ENCODE data around the gene FST.
A peak's percentile ranks its signal among the peaks of the same experiment; 100 is the strongest.

The FST gene

DNA sequence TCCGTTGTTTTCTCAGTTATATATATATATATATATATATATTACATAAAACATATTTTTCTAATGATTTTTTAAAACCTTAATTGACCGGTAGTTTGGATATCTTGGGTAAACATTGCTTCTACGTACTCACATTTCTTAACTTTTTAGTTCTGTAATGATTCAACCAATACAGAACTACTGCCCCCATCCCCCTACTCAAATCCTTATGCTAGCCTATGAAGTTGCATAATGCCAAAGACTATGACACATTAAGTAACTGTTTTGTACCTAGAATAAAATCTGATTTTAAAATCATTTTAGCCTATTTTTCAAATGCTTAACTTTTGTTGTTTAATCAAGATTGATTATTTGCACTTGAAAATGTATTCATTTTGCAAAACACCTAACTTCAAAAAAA lies 4.4 kb upstream of the FST start:
- no peaks in the 10 kb centered on the region for H3K9me2 ChIP-seq (replicated peaks; ENCODE audit: control insufficient read depth, low read length)

DNA sequence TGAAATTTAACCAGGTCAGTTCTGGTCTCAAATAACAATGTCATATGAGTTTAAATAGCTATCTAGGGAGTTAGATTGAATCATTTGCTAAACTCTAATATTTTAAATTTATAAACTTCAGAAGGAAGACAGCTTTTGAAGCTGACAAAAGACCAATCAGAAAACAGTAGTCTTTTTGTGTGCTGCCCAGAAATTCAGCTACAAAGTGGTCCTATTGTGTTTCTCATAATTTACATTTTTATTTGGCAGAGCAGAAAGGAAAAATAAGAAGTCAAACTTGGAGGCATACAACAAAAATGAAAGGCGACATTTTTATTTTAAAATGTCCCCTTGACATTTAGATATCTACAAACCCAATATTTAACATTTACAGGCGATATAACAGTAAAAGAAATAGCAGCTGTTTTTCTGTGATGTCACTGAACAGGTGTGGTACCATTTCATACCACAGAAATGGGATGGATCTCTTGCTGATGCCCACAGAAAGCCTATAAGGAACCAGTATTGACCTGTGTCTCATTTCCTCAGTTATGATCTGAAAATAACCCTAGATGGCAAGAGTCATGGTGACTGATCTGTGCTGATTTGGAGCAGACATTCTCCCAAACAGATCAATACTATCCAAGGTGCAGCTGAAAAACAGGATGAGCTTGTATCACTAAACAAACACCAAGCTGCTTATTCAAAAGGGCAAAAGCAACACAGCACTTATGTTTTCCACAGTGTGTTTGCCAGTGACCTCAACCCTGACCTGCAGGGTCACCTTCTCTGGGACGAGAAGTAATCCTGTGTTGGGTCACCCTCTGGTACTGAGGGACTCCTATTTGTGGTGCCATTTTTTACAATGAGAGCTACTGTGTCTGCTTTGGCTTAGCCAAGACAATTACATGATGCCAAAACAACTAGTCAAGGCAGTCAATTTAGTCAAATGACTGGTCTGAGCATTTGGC lies 3.6 kb upstream of the FST start:
- Histone ChIP-seq H3K9me3 (ENCODE audit: control insufficient read depth, insufficient read depth, low read length) (no peaks in the 10 kb centered on the region), H3K27me3 (ENCODE audit: control insufficient read depth, low read length) (peaks cover 36% of the 10 kb centered on the region), H3K9me2 (replicated peaks; ENCODE audit: control insufficient read depth, low read length) (no peaks in the 10 kb centered on the region), H3K79me2 (ENCODE audit: control insufficient read depth, low read length) (no peaks in the 10 kb centered on the region), H4K20me1 (ENCODE audit: control insufficient read depth, insufficient read depth, low read depth, low read length) (no peaks in the 10 kb centered on the region), H3K4me2 (ENCODE audit: low read length) (no peak overlapping the region), H3F3A (ENCODE audit: control insufficient read depth, insufficient read depth) (no peaks in the 10 kb centered on the region), H3K36me3 (ENCODE audit: control insufficient read depth, low read length) (no peaks in the 10 kb centered on the region), H3K4me1 (ENCODE audit: control insufficient read depth, low read length) (peaks cover 3% of the 10 kb centered on the region; the same call in 1 of the 2 replicates), H3K27ac (ENCODE audit: low read depth, low read length) (no peak overlapping the region), H3K4me3 (ENCODE audit: low read length) (no peak overlapping the region)
- no peak for TF ChIP-seq EZH2phosphoT487 (IDR thresholded peaks at IDR 0.05; ENCODE audit: borderline replicate concordance, low read length)
- TF ChIP-seq, protein P1, sequence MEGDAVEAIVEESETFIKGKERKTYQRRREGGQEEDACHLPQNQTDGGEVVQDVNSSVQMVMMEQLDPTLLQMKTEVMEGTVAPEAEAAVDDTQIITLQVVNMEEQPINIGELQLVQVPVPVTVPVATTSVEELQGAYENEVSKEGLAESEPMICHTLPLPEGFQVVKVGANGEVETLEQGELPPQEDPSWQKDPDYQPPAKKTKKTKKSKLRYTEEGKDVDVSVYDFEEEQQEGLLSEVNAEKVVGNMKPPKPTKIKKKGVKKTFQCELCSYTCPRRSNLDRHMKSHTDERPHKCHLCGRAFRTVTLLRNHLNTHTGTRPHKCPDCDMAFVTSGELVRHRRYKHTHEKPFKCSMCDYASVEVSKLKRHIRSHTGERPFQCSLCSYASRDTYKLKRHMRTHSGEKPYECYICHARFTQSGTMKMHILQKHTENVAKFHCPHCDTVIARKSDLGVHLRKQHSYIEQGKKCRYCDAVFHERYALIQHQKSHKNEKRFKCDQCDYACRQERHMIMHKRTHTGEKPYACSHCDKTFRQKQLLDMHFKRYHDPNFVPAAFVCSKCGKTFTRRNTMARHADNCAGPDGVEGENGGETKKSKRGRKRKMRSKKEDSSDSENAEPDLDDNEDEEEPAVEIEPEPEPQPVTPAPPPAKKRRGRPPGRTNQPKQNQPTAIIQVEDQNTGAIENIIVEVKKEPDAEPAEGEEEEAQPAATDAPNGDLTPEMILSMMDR (IDR thresholded peaks at IDR 0.05; ENCODE audit: low read depth, low read length, poor library complexity, severe bottlenecking) = no peak

More for the DNA sequence above, 4.4 kb upstream of the FST start:
- no peaks in the 10 kb centered on the region for H3F3A ChIP-seq (ENCODE audit: control insufficient read depth, insufficient read depth)
- no peaks in the 10 kb centered on the region for H4K20me1 ChIP-seq (ENCODE audit: control insufficient read depth, insufficient read depth, low read depth, low read length)
- no peak overlapping the region for H3K27ac ChIP-seq (ENCODE audit: low read depth, low read length)
- H3K27me3 ChIP-seq (ENCODE audit: control insufficient read depth, low read length) = peaks cover 28% of the 10 kb centered on the region
- H3K36me3 ChIP-seq (ENCODE audit: control insufficient read depth, low read length) = no peaks in the 10 kb centered on the region
- H3K4me3 ChIP-seq (ENCODE audit: low read length) = no peak overlapping the region
- H3K4me2 ChIP-seq (ENCODE audit: low read length) = no peak overlapping the region
- no peaks in the 10 kb centered on the region for H3K79me2 ChIP-seq (ENCODE audit: control insufficient read depth, low read length)
- H3K9me3 ChIP-seq (ENCODE audit: control insufficient read depth, insufficient read depth, low read length) = no peaks in the 10 kb centered on the region
- TF ChIP-seq, protein P1 (IDR thresholded peaks at IDR 0.05; ENCODE audit: low read depth, low read length, poor library complexity, severe bottlenecking) = no peak
- TF ChIP-seq EZH2phosphoT487 (IDR thresholded peaks at IDR 0.05; ENCODE audit: borderline replicate concordance, low read length) = no peak
- no peaks in the 10 kb centered on the region for H3K4me1 ChIP-seq (ENCODE audit: control insufficient read depth, low read length)

DNA sequence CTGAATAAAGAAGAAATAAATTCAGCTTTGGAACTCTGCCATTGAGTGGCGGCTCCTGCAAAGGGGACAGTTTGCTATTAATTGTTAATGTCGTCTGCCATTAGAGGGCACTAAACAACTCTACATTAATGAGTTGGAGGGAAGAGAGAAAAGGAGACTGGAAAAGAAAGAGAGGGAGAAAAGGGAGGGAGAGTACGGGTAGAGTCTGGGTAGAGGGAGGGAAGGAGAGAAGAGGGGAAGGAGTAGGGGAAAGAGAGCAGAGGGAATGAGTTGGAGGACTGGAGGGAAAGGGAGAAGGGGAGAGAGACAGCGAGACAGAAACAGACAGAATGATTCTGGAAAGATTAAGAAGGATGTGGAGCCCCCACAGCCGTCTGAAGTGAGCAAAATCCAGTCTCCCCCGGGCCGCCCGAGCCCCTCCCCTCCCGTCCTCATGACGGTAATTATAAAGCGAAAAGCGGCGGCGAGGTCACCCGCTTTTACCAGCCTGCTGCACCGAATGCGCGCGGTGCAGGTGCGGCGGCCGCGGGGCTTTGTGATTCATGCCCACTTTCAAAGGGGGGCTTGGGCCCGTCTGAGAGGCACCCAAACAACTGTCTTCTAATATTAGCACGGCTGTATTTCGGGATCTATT lies 1.9 kb upstream of the FST start:
- Histone ChIP-seq H3K4me3 (ENCODE audit: low read length) (no peak overlapping the region), H3F3A (ENCODE audit: control insufficient read depth, insufficient read depth) (no peaks in the 10 kb centered on the region), H3K4me1 (ENCODE audit: control insufficient read depth, low read length) (peaks cover 13% of the 10 kb centered on the region), H4K20me1 (ENCODE audit: control insufficient read depth, insufficient read depth, low read depth, low read length) (no peaks in the 10 kb centered on the region), H3K9me2 (replicated peaks; ENCODE audit: control insufficient read depth, low read length) (no peaks in the 10 kb centered on the region), H3K4me2 (ENCODE audit: low read length) (peak overlapping the region; percentile 5; the same call in 1 of the 2 replicates), H3K27ac (ENCODE audit: low read depth, low read length) (no peak overlapping the region), H3K27me3 (ENCODE audit: control insufficient read depth, low read length) (peaks cover 51% of the 10 kb centered on the region), H3K79me2 (ENCODE audit: control insufficient read depth, low read length) (no peaks in the 10 kb centered on the region), H3K9me3 (ENCODE audit: control insufficient read depth, insufficient read depth, low read length) (no peaks in the 10 kb centered on the region), H3K36me3 (ENCODE audit: control insufficient read depth, low read length) (no peaks in the 10 kb centered on the region)
- peak; percentile 73 for TF ChIP-seq EZH2phosphoT487 (IDR thresholded peaks at IDR 0.05; ENCODE audit: borderline replicate concordance, low read length)
- TF ChIP-seq, protein P1 (IDR thresholded peaks at IDR 0.05; ENCODE audit: low read depth, low read length, poor library complexity, severe bottlenecking) = peak; percentile 74
